Measurements from ENCODE around the gene ZNFX1. TPM values are rescaled to one million over a fixed set of nuclear protein-coding genes. Genes with fewer than 3 reads are reported as not detected.

The ZNFX1 gene
- total and polyA plus RNA-seq, 2 donors (not counting 1 experiment from before 2014, with no cell fraction given): 10.3 to 37.9 TPM

GRCh38 chr20:49248879-49249665 is 28.8 kb downstream of the ZNFX1 start:
- H2AFZ ChIP-seq (ENCODE audit: insufficient read depth, low read depth, low read length, poor library complexity, severe bottlenecking): no peak overlapping the region
- H3K27ac Mint-ChIP-seq: no peak overlapping the region
- H3K4me1 Mint-ChIP-seq: peaks cover 3% of the 10 kb centered on the region
- no peaks in the 10 kb centered on the region for H3K9me3 Mint-ChIP-seq (ENCODE audit: insufficient read depth)
- ATAC-seq (ENCODE audit: low read depth): no peak
- H3K9ac ChIP-seq (ENCODE audit: low read length): no peak overlapping the region
- no peak for DNase-seq
- peaks cover 0 to 81% of the 10 kb centered on the region in 2 experiments for H3K36me3 ChIP-seq (replicated peaks in 1 of 2; ENCODE audit: control extremely low read depth in 1 of 2, control insufficient read depth in 1 of 2, extremely low read depth in 1 of 2, insufficient read depth in 2 of 2, low read length in 1 of 2)
- H3K9me3 ChIP-seq (ENCODE audit: control extremely low read depth in 1 of 3, control insufficient read depth in 2 of 3, insufficient read depth in 1 of 3, low read length in 2 of 3): no peaks in the 10 kb centered on the region
- intact Hi-C loops (cut with micrococcal nuclease): no loop called here
- 97% methylated on average over 15 of the region's 18 CpGs for WGBS (ENCODE audit: insufficient coverage)
- H4K20me1 ChIP-seq (ENCODE audit: control insufficient read depth, insufficient read depth, low read length, poor library complexity, severe bottlenecking): no peaks in the 10 kb centered on the region
- ChIA-PET CTCF (interaction anchor here (0.5 to 0.6 kb wide), 2 partner anchors 59 to 307 kb away, joined by 3 to 5 read pairs; no protein-coding TSS in a partner anchor), POLR2A (no interaction called here)
- H3K27ac ChIP-seq (ENCODE audit: low read length in 2 of 2): no peak overlapping the region
- no peaks in the 10 kb centered on the region for H3K27me3 Mint-ChIP-seq
- no peak overlapping the region for H3K4me2 ChIP-seq (replicated peaks; ENCODE audit: low read depth, low read length, poor library complexity, severe bottlenecking)
- H3K4me1 ChIP-seq (ENCODE audit: control insufficient read depth in 2 of 2, insufficient read depth in 2 of 2, low read length in 2 of 2): no peaks in the 10 kb centered on the region
- no peaks in the 10 kb centered on the region for H3K27me3 ChIP-seq (replicated peaks in 1 of 4; ENCODE audit: control extremely low read depth in 1 of 4, control insufficient read depth in 3 of 4, insufficient read depth in 4 of 4, low read length in 3 of 4)
- no peaks in the 10 kb centered on the region for H3K79me2 ChIP-seq (ENCODE audit: control insufficient read depth, insufficient read depth, low read length)
- no peak for TF ChIP-seq CTCF (IDR thresholded peaks at IDR 0.05)
- no peak for TF ChIP-seq EZH2 (IDR thresholded peaks at IDR 0.05; ENCODE audit: borderline replicate concordance, insufficient read depth, low read depth, low read length, poor library complexity, severe bottlenecking)
- H3K4me3 Mint-ChIP-seq: no peak overlapping the region
- H3K4me3 ChIP-seq (ENCODE audit: control extremely low read depth in 1 of 5, extremely low read depth in 1 of 5, insufficient read depth in 1 of 5, low read depth in 2 of 5, low read length in 4 of 5): no peak overlapping the region

GRCh38 chr20:49248301-49248700 is 29.6 kb downstream of the ZNFX1 start:
- ChIA-PET CTCF (interaction anchor here (1.5 kb wide), 1 partner anchor 14 kb away, joined by 3 read pairs; no protein-coding TSS in a partner anchor), POLR2A (no interaction called here)
- no peak for TF ChIP-seq EZH2 (IDR thresholded peaks at IDR 0.05; ENCODE audit: borderline replicate concordance, insufficient read depth, low read depth, low read length, poor library complexity, severe bottlenecking)
- no peak for TF ChIP-seq CTCF (IDR thresholded peaks at IDR 0.05)
- no peaks in the 10 kb centered on the region for H4K20me1 ChIP-seq (ENCODE audit: control insufficient read depth, insufficient read depth, low read length, poor library complexity, severe bottlenecking)
- H3K36me3 ChIP-seq (replicated peaks in 1 of 2; ENCODE audit: control extremely low read depth in 1 of 2, control insufficient read depth in 1 of 2, extremely low read depth in 1 of 2, insufficient read depth in 2 of 2, low read length in 1 of 2): peaks cover 0 to 82% of the 10 kb centered on the region in 2 experiments
- H3K4me3 Mint-ChIP-seq: no peak overlapping the region
- H3K79me2 ChIP-seq (ENCODE audit: control insufficient read depth, insufficient read depth, low read length): no peaks in the 10 kb centered on the region
- no peak overlapping the region for H3K27ac ChIP-seq (ENCODE audit: low read length in 2 of 2)
- no peak overlapping the region for H3K4me3 ChIP-seq (ENCODE audit: control extremely low read depth in 1 of 5, extremely low read depth in 1 of 5, insufficient read depth in 1 of 5, low read depth in 2 of 5, low read length in 4 of 5)
- H3K27ac Mint-ChIP-seq: no peak overlapping the region
- no peaks in the 10 kb centered on the region for H3K9me3 Mint-ChIP-seq (ENCODE audit: insufficient read depth)
- 92% methylated on average over 10 of the region's 10 CpGs for WGBS (ENCODE audit: insufficient coverage)
- no peaks in the 10 kb centered on the region for H3K9me3 ChIP-seq (ENCODE audit: control extremely low read depth in 1 of 3, control insufficient read depth in 2 of 3, insufficient read depth in 1 of 3, low read length in 2 of 3)
- H3K27me3 ChIP-seq (replicated peaks in 1 of 4; ENCODE audit: control extremely low read depth in 1 of 4, control insufficient read depth in 3 of 4, insufficient read depth in 4 of 4, low read length in 3 of 4): no peaks in the 10 kb centered on the region
- no peak overlapping the region for H3K4me2 ChIP-seq (replicated peaks; ENCODE audit: low read depth, low read length, poor library complexity, severe bottlenecking)
- H3K9ac ChIP-seq (ENCODE audit: low read length): no peak overlapping the region
- H3K4me1 Mint-ChIP-seq: peaks cover 3% of the 10 kb centered on the region
- DNase-seq (no peak), ATAC-seq (ENCODE audit: low read depth) (no peak)
- H2AFZ ChIP-seq (ENCODE audit: insufficient read depth, low read depth, low read length, poor library complexity, severe bottlenecking): no peak overlapping the region
- H3K27me3 Mint-ChIP-seq: no peaks in the 10 kb centered on the region
- no peaks in the 10 kb centered on the region for H3K4me1 ChIP-seq (ENCODE audit: control insufficient read depth in 2 of 2, insufficient read depth in 2 of 2, low read length in 2 of 2)
- intact Hi-C loops (cut with micrococcal nuclease): no loop called here

All from B cell (primary cell).